ENCODE data around the gene LDAH. TPM values are rescaled to one million over a fixed set of nuclear protein-coding genes. Genes with fewer than 3 reads are reported as not detected.

The LDAH gene
- total RNA-seq, 1 donor from 2014 or later: 28.0 TPM

- H3K27me3 Mint-ChIP-seq (ENCODE audit: unreplicated experiment): peaks cover 15% of the 10 kb centered on the region
- no peak for DNase-seq (ENCODE audit: extremely low spot score, unreplicated experiment)
- TF ChIP-seq CTCF (IDR thresholded peaks at IDR 0.05): no peak
- peak overlapping the region; percentile 93 for H3K27ac Mint-ChIP-seq (ENCODE audit: unreplicated experiment)
- H3K4me1 Mint-ChIP-seq (ENCODE audit: unreplicated experiment): peaks cover 38% of the 10 kb centered on the region
- H3K36me3 Mint-ChIP-seq (ENCODE audit: unreplicated experiment): no peaks in the 10 kb centered on the region
- no peaks in the 10 kb centered on the region for H3K9me3 Mint-ChIP-seq (ENCODE audit: unreplicated experiment)
- H3K4me3 Mint-ChIP-seq (ENCODE audit: unreplicated experiment): peak overlapping the region; percentile 83
These were observed 171.2 kb downstream of the LDAH start for GRCh38 chr2:20651731-20652099.

GRCh38 chr2:20650877-20651730 lies 171.8 kb downstream of the LDAH start, which contains the start of gene HS1BP3:
HS1BP3 (minus strand) TSS chr2:20651098; CDS start chr2:20651063, 35 bp downstream.
- H3K27ac Mint-ChIP-seq (ENCODE audit: unreplicated experiment): peak within 1 kb of the TSS; percentile 93
- peak; percentile 95 for TF ChIP-seq CTCF (IDR thresholded peaks at IDR 0.05)
- peaks cover 40% of the 10 kb centered on the region for H3K4me1 Mint-ChIP-seq (ENCODE audit: unreplicated experiment)
- DNase-seq (ENCODE audit: extremely low spot score, unreplicated experiment): peak; percentile 96
- H3K27me3 Mint-ChIP-seq (ENCODE audit: unreplicated experiment): peaks cover 12% of the 10 kb centered on the region
- peak within 1 kb of the TSS; percentile 90 for H3K4me3 Mint-ChIP-seq (ENCODE audit: unreplicated experiment)
- no peaks in the 10 kb centered on the region for H3K9me3 Mint-ChIP-seq (ENCODE audit: unreplicated experiment)
- peaks cover 1% of the 10 kb centered on the region for H3K36me3 Mint-ChIP-seq (ENCODE audit: unreplicated experiment)

GRCh38 chr2:20650393-20650876 lies 172.5 kb downstream of the LDAH start:
- Mint-ChIP-seq H3K27me3 (ENCODE audit: unreplicated experiment) (peaks cover 9% of the 10 kb centered on the region), H3K9me3 (ENCODE audit: unreplicated experiment) (no peaks in the 10 kb centered on the region), H3K36me3 (ENCODE audit: unreplicated experiment) (peaks cover 1% of the 10 kb centered on the region), H3K27ac (ENCODE audit: unreplicated experiment) (peak overlapping the region; percentile 90), H3K4me3 (ENCODE audit: unreplicated experiment) (peak overlapping the region; percentile 90), H3K4me1 (ENCODE audit: unreplicated experiment) (peaks cover 40% of the 10 kb centered on the region)
- no peak for TF ChIP-seq CTCF (IDR thresholded peaks at IDR 0.05)
- no peak for DNase-seq (ENCODE audit: extremely low spot score, unreplicated experiment)

- peak overlapping the region; percentile 90 for H3K4me3 Mint-ChIP-seq (ENCODE audit: unreplicated experiment)
- no peak for DNase-seq (ENCODE audit: extremely low spot score, unreplicated experiment)
- H3K9me3 Mint-ChIP-seq (ENCODE audit: unreplicated experiment): no peaks in the 10 kb centered on the region
- peaks cover 40% of the 10 kb centered on the region for H3K4me1 Mint-ChIP-seq (ENCODE audit: unreplicated experiment)
- peaks cover 4% of the 10 kb centered on the region for H3K27me3 Mint-ChIP-seq (ENCODE audit: unreplicated experiment)
- no peak for TF ChIP-seq CTCF (IDR thresholded peaks at IDR 0.05)
- peak overlapping the region; percentile 90 for H3K27ac Mint-ChIP-seq (ENCODE audit: unreplicated experiment)
- peaks cover 2% of the 10 kb centered on the region for H3K36me3 Mint-ChIP-seq (ENCODE audit: unreplicated experiment)
These were observed 172.9 kb downstream of the LDAH start for GRCh38 chr2:20649976-20650375.

GRCh38 chr2:20649576-20649975 lies 173.3 kb downstream of the LDAH start:
- H3K27me3 Mint-ChIP-seq (ENCODE audit: unreplicated experiment): peaks cover 2% of the 10 kb centered on the region
- TF ChIP-seq CTCF (IDR thresholded peaks at IDR 0.05): no peak
- peaks cover 40% of the 10 kb centered on the region for H3K4me1 Mint-ChIP-seq (ENCODE audit: unreplicated experiment)
- H3K4me3 Mint-ChIP-seq (ENCODE audit: unreplicated experiment): peak overlapping the region; percentile 90
- no peak for DNase-seq (ENCODE audit: extremely low spot score, unreplicated experiment)
- H3K27ac Mint-ChIP-seq (ENCODE audit: unreplicated experiment): peak overlapping the region; percentile 90
- H3K9me3 Mint-ChIP-seq (ENCODE audit: unreplicated experiment): no peaks in the 10 kb centered on the region
- peaks cover 3% of the 10 kb centered on the region for H3K36me3 Mint-ChIP-seq (ENCODE audit: unreplicated experiment)

Measured in osteocyte (in vitro differentiated cells).